Ascending aorta (tissue), 2 donors: ENCODE results near the gene CLEC20A. TPM values are rescaled to one million over a fixed set of nuclear protein-coding genes. Genes with fewer than 3 reads are reported as not detected.

Experiments used
- DNase-seq, 2 donors: peaks; one replicate each; pipeline ENCODE4 v3.0.0-alpha.2; 2019; ENCODE audit warnings: low spot score in 2 of 2
- H3K27ac ChIP-seq, 2 donors: fragments of 200-600 bp; sonication (generic); one replicate each; pipeline ENCODE4 v1.5.1; 2016 to 2017; ENCODE audit warnings: mild to moderate bottlenecking in 1 of 2
- H3K27me3 ChIP-seq: fragments of 200-600 bp; sonication (generic); one replicate; pipeline ENCODE4 v1.5.1; 2017
- H3K36me3 ChIP-seq, 2 donors: fragments of 200-600 bp; sonication (generic); one replicate each; pipeline ENCODE4 v1.5.1; 2016
- H3K4me1 ChIP-seq, 2 donors: fragments of 200-600 bp; sonication (generic); one replicate each; pipeline ENCODE4 v1.5.1; 2016 to 2017; ENCODE audit warnings: mild to moderate bottlenecking in 1 of 2
- H3K4me3 ChIP-seq, 2 donors: fragments of 200-600 bp; sonication (generic); one replicate each; pipeline ENCODE4 v1.5.1; 2016 to 2017; ENCODE audit warnings: mild to moderate bottlenecking in 1 of 2
- H3K9me3 ChIP-seq, 2 donors: fragments of 200-600 bp; sonication (generic); one replicate each; pipeline ENCODE4 v1.5.1; 2016
- intact Hi-C: fragments of 100-400 bp; cut with DNase I; formaldehyde crosslinking; loops from one replicate; pipeline ENCODE4 v1.15.1; 2023
- total RNA-seq: library from RNA; depleted of rRNA; stranded (reverse); fragments of >200 nt; gene quantifications from one replicate; pipeline ENCODE4 v1.1.0, GENCODE V29; 2016
- TF ChIP-seq, protein P1 (sequence below), 3 experiments: fragments of 200-600 bp in 2 of 3; fragments of 450-650 bp in 1 of 3; sonication (generic) in 2 of 3; IDR thresholded peaks; one replicate each; pipeline ENCODE4 v1.5.1; 2016 to 2019; ENCODE audit warnings: antibody characterized with exemption in 3 of 3, mild to moderate bottlenecking in 1 of 3, moderate library complexity in 1 of 3

Gene CLEC20A
- total RNA-seq, 1 donor from 2014 or later, result not detected

DNA sequence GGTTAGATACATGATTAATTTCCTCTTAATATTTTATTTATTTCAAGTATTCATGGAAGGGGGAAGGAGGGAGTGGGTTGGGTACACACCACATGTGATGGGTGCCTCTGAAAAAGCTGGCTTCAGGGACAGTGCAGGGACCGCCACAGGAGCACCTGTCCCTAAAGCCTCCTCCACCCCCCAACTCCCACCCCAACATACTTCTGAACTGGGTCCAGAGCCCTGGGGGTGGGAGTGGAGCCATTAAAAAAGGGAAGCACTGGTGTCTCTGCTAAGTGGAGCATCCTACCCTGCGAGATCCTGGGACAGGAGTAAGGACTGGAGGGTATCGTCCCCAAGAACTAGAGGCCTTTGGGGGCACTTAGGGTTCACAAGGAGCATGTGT, 5.6 kb upstream of the CLEC20A start:
- H3K36me3 ChIP-seq, result no peaks in the 10 kb centered on the region
- H3K4me3 ChIP-seq, result no peak overlapping the region
- DNase-seq, result peak in 1 of 2 donors; percentile 55
- H3K27me3 ChIP-seq, result no peaks in the 10 kb centered on the region
- no peaks in the 10 kb centered on the region for H3K9me3 ChIP-seq
- no peak overlapping the region for H3K27ac ChIP-seq
- no peaks in the 10 kb centered on the region for H3K4me1 ChIP-seq
- intact Hi-C loops, result loop anchor here (5.0 kb wide), 1 partner anchor 190 kb away; no protein-coding TSS in a partner anchor
- TF ChIP-seq, protein P1, sequence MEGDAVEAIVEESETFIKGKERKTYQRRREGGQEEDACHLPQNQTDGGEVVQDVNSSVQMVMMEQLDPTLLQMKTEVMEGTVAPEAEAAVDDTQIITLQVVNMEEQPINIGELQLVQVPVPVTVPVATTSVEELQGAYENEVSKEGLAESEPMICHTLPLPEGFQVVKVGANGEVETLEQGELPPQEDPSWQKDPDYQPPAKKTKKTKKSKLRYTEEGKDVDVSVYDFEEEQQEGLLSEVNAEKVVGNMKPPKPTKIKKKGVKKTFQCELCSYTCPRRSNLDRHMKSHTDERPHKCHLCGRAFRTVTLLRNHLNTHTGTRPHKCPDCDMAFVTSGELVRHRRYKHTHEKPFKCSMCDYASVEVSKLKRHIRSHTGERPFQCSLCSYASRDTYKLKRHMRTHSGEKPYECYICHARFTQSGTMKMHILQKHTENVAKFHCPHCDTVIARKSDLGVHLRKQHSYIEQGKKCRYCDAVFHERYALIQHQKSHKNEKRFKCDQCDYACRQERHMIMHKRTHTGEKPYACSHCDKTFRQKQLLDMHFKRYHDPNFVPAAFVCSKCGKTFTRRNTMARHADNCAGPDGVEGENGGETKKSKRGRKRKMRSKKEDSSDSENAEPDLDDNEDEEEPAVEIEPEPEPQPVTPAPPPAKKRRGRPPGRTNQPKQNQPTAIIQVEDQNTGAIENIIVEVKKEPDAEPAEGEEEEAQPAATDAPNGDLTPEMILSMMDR (IDR thresholded peaks at IDR 0.05), result no peak

DNA sequence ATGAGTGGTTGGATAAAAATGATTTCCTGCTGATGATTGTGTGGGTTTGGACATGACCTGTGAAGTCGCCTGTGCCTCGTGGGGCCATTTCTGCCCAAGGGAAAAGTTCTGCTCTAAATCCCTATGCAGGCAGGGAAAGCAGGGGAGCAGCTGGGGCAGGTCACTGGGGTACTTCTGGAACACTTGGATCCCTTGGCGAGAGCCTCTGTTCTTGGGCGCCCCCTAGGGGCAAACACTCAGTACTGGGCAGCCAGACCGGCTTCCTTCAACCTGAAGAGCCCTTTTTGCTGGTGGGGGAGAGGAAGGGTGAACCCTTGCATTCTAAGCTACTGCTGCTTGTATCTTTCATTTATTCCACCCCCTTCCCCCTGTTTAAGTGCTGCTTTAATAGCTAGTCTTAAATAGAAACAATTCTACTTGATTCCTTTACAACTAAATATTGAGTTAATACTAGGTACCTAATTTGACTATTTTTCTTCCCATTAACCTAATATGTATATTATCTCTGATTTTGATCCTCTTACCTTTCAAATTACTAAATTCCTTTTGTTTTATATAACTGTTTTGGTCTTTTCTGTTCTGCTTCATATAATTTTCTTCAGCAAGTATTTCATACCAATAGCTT, 5.1 kb upstream of the CLEC20A start:
- H3K27ac ChIP-seq, result no peak overlapping the region
- DNase-seq, result peak in 1 of 2 donors; percentile 75
- TF ChIP-seq, protein P1 (IDR thresholded peaks at IDR 0.05), result peak; percentile 45 to 71 (median 65)
- intact Hi-C loops, result loop anchor here (5.0 kb wide), 1 partner anchor 190 kb away; no protein-coding TSS in a partner anchor
- H3K27me3 ChIP-seq, result no peaks in the 10 kb centered on the region
- H3K4me1 ChIP-seq, result no peaks in the 10 kb centered on the region
- no peaks in the 10 kb centered on the region for H3K36me3 ChIP-seq
- no peaks in the 10 kb centered on the region for H3K9me3 ChIP-seq
- no peak overlapping the region for H3K4me3 ChIP-seq

DNA sequence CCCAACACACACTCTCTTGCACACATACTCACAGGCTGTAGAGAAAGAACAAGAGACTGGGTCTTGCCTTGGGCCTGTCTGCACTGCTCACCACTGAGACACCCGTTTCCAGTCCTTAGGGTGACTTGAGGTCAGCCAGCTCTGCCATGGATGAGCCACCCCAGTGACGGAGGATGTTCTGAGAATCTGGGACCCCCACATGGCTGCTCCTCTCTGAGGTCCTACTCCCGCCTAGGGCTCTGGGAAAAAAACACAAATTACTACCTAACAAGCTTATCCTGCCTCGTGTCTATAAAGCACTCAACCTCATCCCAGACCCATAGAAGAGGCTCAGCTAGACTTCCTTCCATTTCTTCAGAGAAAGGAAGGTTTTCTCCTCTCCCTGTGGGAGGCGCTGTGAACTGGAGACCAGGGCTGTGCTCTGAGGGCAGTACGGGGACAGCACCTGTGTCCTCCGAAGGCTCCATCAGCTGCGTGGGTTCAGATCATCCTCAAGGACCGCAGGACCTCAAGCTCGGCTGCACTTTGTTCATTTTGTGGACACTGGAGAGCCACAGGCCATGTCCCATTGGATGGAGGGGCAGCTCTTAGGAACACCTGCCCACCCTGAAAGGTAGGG, 4.3 kb upstream of the CLEC20A start:
- TF ChIP-seq, protein P1 (IDR thresholded peaks at IDR 0.05), result no peak
- Histone ChIP-seq H3K27ac (no peak overlapping the region), H3K4me3 (no peak overlapping the region), H3K9me3 (no peaks in the 10 kb centered on the region), H3K27me3 (no peaks in the 10 kb centered on the region), H3K36me3 (no peaks in the 10 kb centered on the region), H3K4me1 (no peaks in the 10 kb centered on the region)
- intact Hi-C loops, result loop anchor here (5.0 kb wide), 1 partner anchor 189 kb away; no protein-coding TSS in a partner anchor
- DNase-seq, result peak in 1 of 2 donors; percentile 50

DNA sequence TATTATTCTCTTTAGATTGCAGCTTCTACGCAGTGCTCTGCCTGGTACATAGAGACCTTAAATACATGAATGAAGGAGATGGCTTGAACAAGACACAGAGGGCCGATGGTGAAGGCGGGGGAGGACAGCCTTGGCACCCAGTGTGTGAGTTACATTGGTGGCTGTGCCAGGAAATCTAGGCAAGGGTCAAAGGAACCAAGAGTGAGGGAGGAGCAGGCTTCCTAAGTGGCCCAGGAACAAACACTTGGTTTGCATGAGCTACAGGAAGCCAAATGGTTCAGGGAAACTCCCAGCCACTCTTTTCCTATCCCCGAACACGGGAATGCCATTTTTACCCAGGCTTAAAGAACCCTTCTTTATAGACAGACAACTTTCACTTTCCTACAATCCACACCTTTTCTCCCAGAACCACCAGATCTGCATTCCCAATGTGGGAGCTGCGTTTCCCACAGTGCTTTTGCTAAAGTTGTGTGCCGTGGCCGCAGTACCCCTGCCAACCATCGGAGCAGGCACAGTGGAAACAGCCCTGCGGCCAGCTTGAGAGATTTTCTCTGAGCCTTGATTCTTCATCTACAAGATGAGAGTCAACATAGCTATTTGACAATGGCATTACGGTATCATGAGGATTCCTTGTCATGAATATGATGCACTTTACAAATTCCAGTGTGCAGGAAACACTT, 3.5 kb upstream of the CLEC20A start:
- TF ChIP-seq, protein P1 (IDR thresholded peaks at IDR 0.05), result no peak
- H3K4me3 ChIP-seq, result no peak overlapping the region
- no peaks in the 10 kb centered on the region for H3K36me3 ChIP-seq
- H3K9me3 ChIP-seq, result no peaks in the 10 kb centered on the region
- H3K27ac ChIP-seq, result no peak overlapping the region
- H3K27me3 ChIP-seq, result no peaks in the 10 kb centered on the region
- no peaks in the 10 kb centered on the region for H3K4me1 ChIP-seq
- peak in 1 of 2 donors; percentile 44 for DNase-seq
- intact Hi-C loops, result loop anchor here (5.0 kb wide), 1 partner anchor 188 kb away; no protein-coding TSS in a partner anchor

DNA sequence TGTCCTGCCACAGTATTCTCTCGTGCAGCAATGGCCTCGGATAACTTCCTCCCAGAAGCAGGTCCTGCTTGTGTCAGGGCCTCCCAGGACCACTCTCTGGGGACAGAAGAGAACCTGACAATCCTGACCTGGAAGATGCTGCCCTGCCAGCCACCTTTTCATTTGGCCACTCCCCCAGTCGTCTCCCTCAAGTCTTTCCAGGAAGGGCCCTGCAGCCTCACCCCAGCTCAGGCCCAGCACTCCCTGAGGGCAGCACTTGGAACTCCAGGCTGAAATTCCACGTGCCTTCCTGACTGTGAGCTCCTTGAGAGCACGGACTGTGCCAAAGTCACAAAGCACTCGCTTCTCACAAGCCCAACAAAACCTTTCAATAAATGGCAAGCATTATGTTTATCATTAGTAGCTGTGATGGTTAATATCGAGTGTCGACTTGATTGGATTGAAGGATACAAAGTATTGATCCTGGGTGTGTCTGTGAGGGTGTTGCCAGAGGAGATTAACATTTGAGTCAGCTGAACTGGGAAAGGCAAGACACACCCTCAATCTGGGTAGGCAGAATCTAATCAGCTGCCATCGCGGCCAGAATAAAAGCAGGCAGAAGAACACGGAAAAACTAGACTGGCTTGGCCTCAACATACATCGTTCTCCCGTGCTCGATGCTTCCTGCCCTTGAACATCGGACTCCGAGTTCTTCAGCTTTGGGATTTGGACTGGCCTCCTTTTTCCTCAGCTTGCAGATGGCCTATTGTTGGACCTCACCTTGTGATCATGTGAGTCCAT, 2.3 kb upstream of the CLEC20A start:
- intact Hi-C loops, result no loop called here
- TF ChIP-seq, protein P1 (IDR thresholded peaks at IDR 0.05), result no peak
- no peaks in the 10 kb centered on the region for H3K9me3 ChIP-seq
- no peaks in the 10 kb centered on the region for H3K27me3 ChIP-seq
- no peak overlapping the region for H3K27ac ChIP-seq
- H3K4me1 ChIP-seq, result no peaks in the 10 kb centered on the region
- DNase-seq, result no peak
- no peak overlapping the region for H3K4me3 ChIP-seq
- H3K36me3 ChIP-seq, result no peaks in the 10 kb centered on the region
